Astrocyte (in vitro differentiated cells and primary cell): Measurements from ENCODE around the gene FCN1.

Experiments used
- EZH2 ChIP-seq: IDR thresholded peaks from 2 replicates; pipeline ENCODE4 v1.6.1; 2012; ENCODE audit warnings: mild to moderate bottlenecking, low read length, inconsistent platforms; ENCODE audit not compliant: insufficient read depth
- TF ChIP-seq, protein P1 (sequence below): IDR thresholded peaks from 2 replicates; pipeline ENCODE4 v1.5.1; 2011; ENCODE audit warnings: low read depth, mild to moderate bottlenecking, inconsistent platforms, low read length, moderate library complexity; ENCODE audit not compliant: insufficient read depth

DNA sequence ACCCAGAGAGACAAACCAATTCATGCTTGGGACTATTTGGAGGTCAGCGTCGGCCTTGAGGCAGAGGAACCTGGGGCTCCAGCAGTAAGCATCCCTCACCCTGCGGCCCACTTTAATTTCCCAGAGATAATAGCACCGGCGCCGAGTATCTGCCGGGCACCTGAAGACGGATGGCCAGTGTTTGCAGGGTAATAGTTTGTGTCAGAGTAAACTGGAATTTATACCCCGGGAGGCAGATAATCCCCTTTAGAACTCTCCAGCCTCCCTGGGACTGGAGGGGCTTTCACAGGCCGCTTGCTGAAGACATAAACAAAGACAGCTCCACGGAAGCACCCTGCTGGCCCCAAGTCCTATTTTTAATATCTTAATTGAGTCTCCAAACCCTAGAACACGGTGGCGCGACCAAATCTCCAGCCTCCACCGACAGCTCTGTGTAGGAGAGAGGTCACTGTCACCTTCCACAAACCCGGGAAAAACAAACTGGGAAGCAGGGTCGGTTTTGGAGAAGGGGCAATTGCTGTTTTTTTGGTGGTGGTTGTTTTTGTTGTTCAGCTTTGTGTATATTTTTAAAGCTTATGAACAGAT lies 17.4 kb upstream of the FCN1 start:
- TF ChIP-seq, protein P1, sequence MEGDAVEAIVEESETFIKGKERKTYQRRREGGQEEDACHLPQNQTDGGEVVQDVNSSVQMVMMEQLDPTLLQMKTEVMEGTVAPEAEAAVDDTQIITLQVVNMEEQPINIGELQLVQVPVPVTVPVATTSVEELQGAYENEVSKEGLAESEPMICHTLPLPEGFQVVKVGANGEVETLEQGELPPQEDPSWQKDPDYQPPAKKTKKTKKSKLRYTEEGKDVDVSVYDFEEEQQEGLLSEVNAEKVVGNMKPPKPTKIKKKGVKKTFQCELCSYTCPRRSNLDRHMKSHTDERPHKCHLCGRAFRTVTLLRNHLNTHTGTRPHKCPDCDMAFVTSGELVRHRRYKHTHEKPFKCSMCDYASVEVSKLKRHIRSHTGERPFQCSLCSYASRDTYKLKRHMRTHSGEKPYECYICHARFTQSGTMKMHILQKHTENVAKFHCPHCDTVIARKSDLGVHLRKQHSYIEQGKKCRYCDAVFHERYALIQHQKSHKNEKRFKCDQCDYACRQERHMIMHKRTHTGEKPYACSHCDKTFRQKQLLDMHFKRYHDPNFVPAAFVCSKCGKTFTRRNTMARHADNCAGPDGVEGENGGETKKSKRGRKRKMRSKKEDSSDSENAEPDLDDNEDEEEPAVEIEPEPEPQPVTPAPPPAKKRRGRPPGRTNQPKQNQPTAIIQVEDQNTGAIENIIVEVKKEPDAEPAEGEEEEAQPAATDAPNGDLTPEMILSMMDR, result no peak
- TF ChIP-seq EZH2, result no peak
